ENCODE measurements around the gene FXYD3. TPM values are rescaled to one million over a fixed set of nuclear protein-coding genes. Genes with fewer than 3 reads are reported as not detected.

The FXYD3 gene
- total and polyA plus RNA-seq, 2 of the 13 experiments (the other 11 are each of a cell fraction or from before 2014, with no cell fraction given), result 4.9 TPM; not detected in 1

- TF ChIP-seq GMEB1 (CRISPR knock-in tag; IDR thresholded peaks at IDR 0.05; ENCODE audit: borderline replicate concordance), result peak; percentile 32; the same call in 1 of the 2 replicates
- TF ChIP-seq SOX6 (IDR thresholded peaks at IDR 0.05), result no peak
- peak; percentile 47; the same call in 1 of the 2 replicates for TF ChIP-seq SOX6 (CRISPR knock-in tag; IDR thresholded peaks at IDR 0.05)
- peak; percentile 71 for TF ChIP-seq GABPB1 (CRISPR knock-in tag; IDR thresholded peaks at IDR 0.05)
- no peak for TF ChIP-seq ZSCAN30 (CRISPR knock-in tag; IDR thresholded peaks at IDR 0.05)
- TF ChIP-seq ARID5B (CRISPR knock-in tag; IDR thresholded peaks at IDR 0.05), result 0 out of 2 replicates have a peak, but pooled peaks have one; percentile 34
- peak; percentile 33; the same call in 1 of the 2 replicates for TF ChIP-seq SP4 (CRISPR knock-in tag; IDR thresholded peaks at IDR 0.05)
- no peak for TF ChIP-seq ZNF326 (CRISPR knock-in tag; IDR thresholded peaks at IDR 0.05; ENCODE audit: borderline replicate concordance)
- no peak for TF ChIP-seq ZNF709 (CRISPR knock-in tag; IDR thresholded peaks at IDR 0.05)
- peak; percentile 33; the same call in 1 of the 2 replicates for TF ChIP-seq CEBPB (IDR thresholded peaks at IDR 0.05; ENCODE audit: borderline replicate concordance, low read depth, low read length)
- 0 out of 2 replicates have a peak, but pooled peaks have one; percentile 35 for TF ChIP-seq ZBTB33 (CRISPR knock-in tag; IDR thresholded peaks at IDR 0.05)
- TF ChIP-seq PLRG1 (conservative IDR thresholded peaks at IDR 0.05), result no peak
- no peak for TF ChIP-seq ZBED4 (CRISPR knock-in tag; IDR thresholded peaks at IDR 0.05; ENCODE audit: borderline replicate concordance)
- TF ChIP-seq MEF2D (CRISPR knock-in tag; IDR thresholded peaks at IDR 0.05), result peak; percentile 54; the same call in 1 of the 2 replicates
These were observed 48.7 kb upstream of the FXYD3 start (continued) for GRCh38 chr19:35066691-35067563.
